Activated CD4-positive, alpha-beta T cell treated with anti-CD3 and anti-CD28 coated beads for 36 hours (primary cell): Measurements from ENCODE around the gene ADCY1. TPM values are rescaled to one million over a fixed set of nuclear protein-coding genes. Genes with fewer than 3 reads are reported as not detected.

Experiments
- ATAC-seq: fragments of 200-7000 bp; cut with Tn5 transposase; one replicate; pipeline ENCODE4 v1.10.0; 2021; ENCODE audit warnings: mild to moderate bottlenecking, moderate library complexity
- CTCF ChIA-PET: fragments of 350-600 bp; sonication (Branson Sonifier 250); formaldehyde crosslinking; loops from one replicate; lab custom pipeline; 2021; ENCODE audit warnings: antibody characterized with exemption; lab: Charles Lee
- POLR2A ChIA-PET: fragments of 350-600 bp; sonication (Branson Sonifier 250); formaldehyde crosslinking; loops from one replicate; lab custom pipeline; 2021; ENCODE audit warnings: antibody characterized with exemption, inconsistent platforms; lab: Charles Lee
- DNase-seq: peaks from one replicate; pipeline ENCODE4 v3.0.0-alpha.2; 2020
- H3K27ac Mint-ChIP-seq: one replicate; pipeline ENCODE4 v1.8.0; 2021; ENCODE audit warnings: mixed read lengths
- H3K27me3 Mint-ChIP-seq: one replicate; pipeline ENCODE4 v1.8.0; 2021; ENCODE audit warnings: mixed read lengths
- H3K36me3 Mint-ChIP-seq: one replicate; pipeline ENCODE4 v1.8.0; 2021; ENCODE audit warnings: low read depth, mixed read lengths
- H3K4me1 Mint-ChIP-seq: one replicate; pipeline ENCODE4 v1.8.0; 2021; ENCODE audit warnings: mixed read lengths
- H3K4me3 Mint-ChIP-seq: one replicate; pipeline ENCODE4 v1.8.0; 2021; ENCODE audit warnings: mild to moderate bottlenecking, moderate library complexity, mixed read lengths
- H3K9me3 Mint-ChIP-seq: one replicate; pipeline ENCODE4 v1.8.0; 2021; ENCODE audit warnings: low read depth, mixed read lengths
- intact Hi-C, 2 experiments: fragments of 100-400 bp; cut with DNase I in 1 of 2; cut with micrococcal nuclease in 1 of 2; formaldehyde crosslinking; loops; one replicate each; pipeline versions ENCODE4 v1.14.2 to v1.15.1; 2022 to 2024; cut with DNase I, micrococcal nuclease
- total RNA-seq, 2 experiments: library from RNA; stranded (reverse); gene quantifications; one replicate each; pipeline ENCODE4 v1.2.3, GENCODE V29; 2021

Gene ADCY1
- total RNA-seq, 2 experiments from 2014 or later: 0.82 to 1.2 TPM

- ChIA-PET POLR2A (no interaction called here), CTCF (no interaction called here)
- intact Hi-C loops: no loop called here
- Mint-ChIP-seq H3K27me3 (peaks cover 12% of the 10 kb centered on the region), H3K9me3 (no peaks in the 10 kb centered on the region), H3K4me1 (no peaks in the 10 kb centered on the region), H3K36me3 (no peaks in the 10 kb centered on the region), H3K27ac (no peak overlapping the region), H3K4me3 (no peak overlapping the region)
- DNase-seq: no peak
- no peak for ATAC-seq
Observed at GRCh38 chr7:45566961-45567360, 7.2 kb upstream of the ADCY1 start.

DNA sequence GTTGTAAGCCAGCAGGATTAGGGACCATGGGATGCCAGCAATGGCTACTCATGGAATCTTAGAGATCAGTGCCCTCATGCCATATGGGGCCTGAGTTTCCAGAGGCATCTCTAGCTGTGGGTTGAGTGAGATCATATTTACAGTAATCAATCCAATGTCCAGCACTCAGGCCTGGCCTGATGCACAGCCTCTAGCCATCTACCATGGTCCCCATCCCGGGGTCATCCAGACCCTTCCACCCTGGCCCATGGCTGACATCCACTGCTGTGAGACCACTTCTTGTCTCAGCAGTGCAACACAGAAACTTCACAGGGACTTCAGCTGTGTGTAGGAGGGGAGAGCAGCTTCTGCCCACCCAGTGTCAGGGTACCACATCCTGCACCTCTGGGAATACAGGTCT, 6.5 kb upstream of the ADCY1 start:
- Mint-ChIP-seq H3K27ac (no peak overlapping the region), H3K27me3 (peaks cover 18% of the 10 kb centered on the region), H3K4me3 (no peak overlapping the region), H3K36me3 (no peaks in the 10 kb centered on the region), H3K9me3 (no peaks in the 10 kb centered on the region), H3K4me1 (no peaks in the 10 kb centered on the region)
- ATAC-seq: no peak
- intact Hi-C loops: no loop called here
- no peak for DNase-seq
- POLR2A ChIA-PET: no interaction called here
- CTCF ChIA-PET: no interaction called here

- ATAC-seq (no peak), DNase-seq (no peak)
- H3K4me3 Mint-ChIP-seq: no peak overlapping the region
- no peaks in the 10 kb centered on the region for H3K4me1 Mint-ChIP-seq
- no peaks in the 10 kb centered on the region for H3K36me3 Mint-ChIP-seq
- peaks cover 28% of the 10 kb centered on the region for H3K27me3 Mint-ChIP-seq
- no peak overlapping the region for H3K27ac Mint-ChIP-seq
- ChIA-PET CTCF (no interaction called here), POLR2A (no interaction called here)
- no peaks in the 10 kb centered on the region for H3K9me3 Mint-ChIP-seq
- intact Hi-C loops: no loop called here
Observed at GRCh38 chr7:45568536-45569289, 5.5 kb upstream of the ADCY1 start.

DNA sequence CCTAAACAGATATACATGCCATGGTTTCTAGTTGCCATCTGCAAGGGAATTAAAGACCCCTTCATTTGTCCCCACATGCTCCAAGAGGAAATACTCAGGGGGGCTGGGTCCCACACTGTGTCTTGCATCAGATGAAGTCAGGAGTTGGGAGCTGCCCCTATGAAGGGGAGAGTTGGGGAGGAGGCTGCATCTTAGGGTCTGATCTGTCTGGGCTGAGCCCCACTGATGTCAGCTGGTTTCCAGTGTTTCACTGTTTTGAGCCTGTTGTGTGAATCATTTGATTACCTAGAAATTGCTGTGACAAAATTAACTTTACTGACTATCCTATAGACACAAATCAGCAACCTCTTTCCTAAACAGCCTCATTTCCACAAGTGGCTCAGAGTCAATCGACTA, 4.9 kb upstream of the ADCY1 start:
- no peak for ATAC-seq
- intact Hi-C loops: no loop called here

DNA sequence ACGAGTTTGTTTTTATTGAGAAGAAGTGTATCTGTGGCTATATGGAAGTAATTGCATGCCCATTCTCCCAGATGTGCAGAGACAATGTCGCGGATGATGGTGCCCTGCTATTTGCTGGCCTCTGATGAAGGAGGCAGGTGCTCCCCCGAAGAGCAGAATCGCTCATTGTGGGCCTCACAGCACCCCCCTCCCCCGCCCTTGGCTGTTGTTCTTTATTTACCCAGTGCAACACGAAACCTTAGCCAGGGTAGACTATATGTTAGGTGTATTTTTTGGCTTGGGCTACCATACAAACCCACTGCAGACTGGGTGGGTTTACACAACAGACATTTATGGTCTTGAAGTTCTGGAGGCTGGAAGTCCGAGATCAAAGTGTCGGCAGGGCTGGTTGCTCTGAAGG, 3.4 kb upstream of the ADCY1 start:
- H3K9me3 Mint-ChIP-seq: no peaks in the 10 kb centered on the region
- DNase-seq (no peak), ATAC-seq (no peak)
- POLR2A ChIA-PET: no interaction called here
- peaks cover 36% of the 10 kb centered on the region for H3K27me3 Mint-ChIP-seq
- no peaks in the 10 kb centered on the region for H3K36me3 Mint-ChIP-seq
- H3K4me3 Mint-ChIP-seq: no peak overlapping the region
- CTCF ChIA-PET: no interaction called here
- no peaks in the 10 kb centered on the region for H3K4me1 Mint-ChIP-seq
- intact Hi-C loops: no loop called here
- no peak overlapping the region for H3K27ac Mint-ChIP-seq

More for the DNA sequence above, 4.9 kb upstream of the ADCY1 start:
- H3K4me1 Mint-ChIP-seq: no peaks in the 10 kb centered on the region
- no peaks in the 10 kb centered on the region for H3K9me3 Mint-ChIP-seq
- peaks cover 30% of the 10 kb centered on the region for H3K27me3 Mint-ChIP-seq
- no peak overlapping the region for H3K4me3 Mint-ChIP-seq
- no peak overlapping the region for H3K27ac Mint-ChIP-seq
- ChIA-PET CTCF (no interaction called here), POLR2A (no interaction called here)
- no peak for DNase-seq
- no peaks in the 10 kb centered on the region for H3K36me3 Mint-ChIP-seq

DNA sequence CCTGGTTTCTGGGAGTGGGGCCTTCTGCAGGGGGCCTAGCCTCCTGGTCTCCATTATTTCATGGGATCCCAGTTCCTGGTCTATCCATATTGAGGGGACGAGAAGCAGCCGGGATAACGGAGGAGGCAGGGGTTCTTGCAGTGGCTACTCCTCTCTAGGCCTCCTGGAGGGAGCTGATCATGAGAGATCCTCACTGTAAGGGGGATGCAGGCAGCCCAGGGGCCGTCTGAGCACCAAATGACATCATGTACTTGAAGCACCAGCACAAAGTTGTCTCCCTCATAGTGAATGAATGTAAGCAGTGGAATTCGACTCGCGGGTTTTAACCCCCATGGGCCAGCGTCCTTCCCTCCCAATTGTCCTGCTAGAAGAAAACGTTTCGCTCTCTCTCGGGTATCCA, 964 bp upstream of the ADCY1 start:
- H3K27me3 Mint-ChIP-seq: peaks cover 44% of the 10 kb centered on the region
- no peaks in the 10 kb centered on the region for H3K4me1 Mint-ChIP-seq
- H3K36me3 Mint-ChIP-seq: no peaks in the 10 kb centered on the region
- ATAC-seq (no peak), DNase-seq (no peak)
- peak overlapping the region; percentile 23 for H3K4me3 Mint-ChIP-seq
- intact Hi-C loops: no loop called here
- POLR2A ChIA-PET: no interaction called here
- H3K27ac Mint-ChIP-seq: no peak overlapping the region
- CTCF ChIA-PET: no interaction called here
- H3K9me3 Mint-ChIP-seq: no peaks in the 10 kb centered on the region

- H3K36me3 Mint-ChIP-seq: no peaks in the 10 kb centered on the region
- POLR2A ChIA-PET: no interaction called here
- no peaks in the 10 kb centered on the region for H3K9me3 Mint-ChIP-seq
- H3K4me3 Mint-ChIP-seq: no peak overlapping the region
- DNase-seq: no peak
- intact Hi-C loops: no loop called here
- H3K27me3 Mint-ChIP-seq: peaks cover 45% of the 10 kb centered on the region
- ATAC-seq: peak; percentile 30
- H3K27ac Mint-ChIP-seq: no peak overlapping the region
- no peaks in the 10 kb centered on the region for H3K4me1 Mint-ChIP-seq
- CTCF ChIA-PET: no interaction called here
Observed at GRCh38 chr7:45574416-45574668, 174 bp downstream of the ADCY1 start.

DNA sequence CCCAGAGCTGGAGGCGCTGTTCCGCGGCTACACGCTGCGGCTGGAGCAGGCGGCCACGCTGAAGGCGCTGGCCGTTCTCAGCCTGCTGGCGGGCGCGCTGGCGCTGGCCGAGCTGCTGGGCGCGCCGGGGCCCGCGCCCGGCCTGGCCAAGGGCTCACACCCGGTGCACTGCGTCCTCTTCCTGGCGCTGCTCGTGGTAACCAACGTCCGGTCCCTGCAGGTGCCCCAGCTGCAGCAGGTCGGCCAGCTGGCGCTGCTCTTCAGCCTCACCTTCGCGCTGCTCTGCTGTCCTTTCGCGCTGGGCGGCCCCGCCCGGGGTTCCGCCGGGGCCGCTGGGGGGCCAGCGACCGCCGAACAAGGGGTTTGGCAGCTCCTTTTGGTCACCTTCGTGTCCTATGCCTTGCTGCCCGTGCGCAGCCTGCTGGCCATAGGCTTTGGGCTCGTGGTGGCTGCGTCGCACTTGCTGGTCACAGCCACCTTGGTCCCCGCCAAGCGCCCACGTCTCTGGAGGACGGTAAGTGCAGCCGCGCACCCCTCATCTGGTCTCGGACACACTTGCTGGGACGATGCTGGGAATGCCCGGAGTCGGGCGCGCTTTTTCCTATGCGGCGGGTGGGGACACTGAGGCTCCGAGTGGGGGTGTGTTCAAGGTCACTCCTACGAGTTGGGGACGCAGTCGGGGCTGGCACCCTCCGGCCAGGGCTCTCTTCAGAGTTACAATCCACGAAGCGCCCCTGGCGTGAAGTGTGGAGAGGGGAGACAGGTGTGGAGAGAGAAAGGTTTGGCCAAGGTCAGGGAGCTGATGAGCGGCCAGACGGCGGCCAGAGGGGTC, 717 bp downstream of the ADCY1 start:
- intact Hi-C loops: no loop called here
- ChIA-PET CTCF (no interaction called here), POLR2A (interaction anchor here (0.6 kb wide), 1 partner anchor 32 kb away, joined by 3 read pairs; no protein-coding TSS in a partner anchor)
- H3K36me3 Mint-ChIP-seq: no peaks in the 10 kb centered on the region
- H3K4me1 Mint-ChIP-seq: no peaks in the 10 kb centered on the region
- DNase-seq (peak; percentile 30), ATAC-seq (peak; percentile 23)
- H3K27me3 Mint-ChIP-seq: peaks cover 45% of the 10 kb centered on the region
- H3K4me3 Mint-ChIP-seq: peak overlapping the region; percentile 23
- H3K9me3 Mint-ChIP-seq: no peaks in the 10 kb centered on the region
- no peak overlapping the region for H3K27ac Mint-ChIP-seq

- peak overlapping the region; percentile 23 for H3K4me3 Mint-ChIP-seq
- no peak for DNase-seq
- ChIA-PET POLR2A (interaction anchor here (0.6 kb wide), 1 partner anchor 31 kb away, joined by 3 read pairs; no protein-coding TSS in a partner anchor), CTCF (interaction anchor here (0.6 kb wide), 1 partner anchor 248 kb away, joined by 3 read pairs; no protein-coding TSS in a partner anchor)
- peaks cover 45% of the 10 kb centered on the region for H3K27me3 Mint-ChIP-seq
- no peak for ATAC-seq
- no peaks in the 10 kb centered on the region for H3K9me3 Mint-ChIP-seq
- no peak overlapping the region for H3K27ac Mint-ChIP-seq
- no peaks in the 10 kb centered on the region for H3K36me3 Mint-ChIP-seq
- intact Hi-C loops: no loop called here
- no peaks in the 10 kb centered on the region for H3K4me1 Mint-ChIP-seq
Observed at GRCh38 chr7:45575501-45576248, 1.5 kb downstream of the ADCY1 start.

- Mint-ChIP-seq H3K4me3 (no peak overlapping the region), H3K27ac (no peak overlapping the region), H3K9me3 (no peaks in the 10 kb centered on the region), H3K36me3 (no peaks in the 10 kb centered on the region), H3K4me1 (no peaks in the 10 kb centered on the region), H3K27me3 (peaks cover 44% of the 10 kb centered on the region)
- ATAC-seq (no peak), DNase-seq (no peak)
- POLR2A ChIA-PET: no interaction called here
- intact Hi-C loops: no loop called here
- CTCF ChIA-PET: interaction anchor here (0.6 kb wide), 1 partner anchor 247 kb away, joined by 3 read pairs; no protein-coding TSS in a partner anchor
Observed at GRCh38 chr7:45576249-45576929, 2.2 kb downstream of the ADCY1 start.

GRCh38 chr7:45578022-45578421, 3.9 kb downstream of the ADCY1 start:
- Mint-ChIP-seq H3K27me3 (peaks cover 30% of the 10 kb centered on the region), H3K27ac (no peak overlapping the region), H3K4me3 (no peak overlapping the region), H3K36me3 (no peaks in the 10 kb centered on the region), H3K4me1 (no peaks in the 10 kb centered on the region), H3K9me3 (no peaks in the 10 kb centered on the region)
- POLR2A ChIA-PET: no interaction called here
- intact Hi-C loops: no loop called here
- CTCF ChIA-PET: interaction anchor here (0.7 kb wide), 1 partner anchor 167 kb away, joined by 3 read pairs; no protein-coding TSS in a partner anchor
- DNase-seq: no peak
- ATAC-seq: no peak
